GM12878 (cell line): ENCODE measurements around the gene VWA8. TPM values are rescaled to one million over a fixed set of nuclear protein-coding genes. Genes with fewer than 3 reads are reported as not detected.

Experiments used
- ATAC-seq: fragments of 200-7000 bp; cut with Tn5 transposase; 3 replicates; pipeline ENCODE4 v1.9.1; 2020; ENCODE audit warnings: mild to moderate bottlenecking, moderate library complexity
- BruUV-seq: library from RNA; stranded (reverse); fragments of 400-500 nt; replicated peaks from 2 replicates; lab custom pipeline; 2021; lab: Mats Ljungman, UMichigan
- CTCF ChIA-PET: fragments of 300-600 bp; sonication (Branson Sonifier 250); formaldehyde crosslinking; extraction: SDS; loops from one replicate; lab custom pipeline; 2021; ENCODE audit warnings: inconsistent platforms; lab: Yijun Ruan, JAX
- POLR2A ChIA-PET: fragments of 350-600 bp; formaldehyde crosslinking; extraction: SDS; loops from one replicate; lab custom pipeline; 2021; ENCODE audit warnings: inconsistent platforms; lab: Charles Lee
- RAD21 ChIA-PET: fragments of 300-600 bp; sonication (Branson Sonifier 250); formaldehyde crosslinking; loops from one replicate; lab custom pipeline; 2023; ENCODE audit warnings: antibody characterized with exemption; ENCODE audit not compliant: unreplicated experiment; lab: Charles Lee
- SMC1A ChIA-PET: fragments of 300-600 bp; sonication (Branson Sonifier 250); formaldehyde crosslinking; loops from one replicate; lab custom pipeline; 2023; ENCODE audit not compliant: unreplicated experiment, uncharacterized antibody; lab: Charles Lee
- DNase-seq: peaks from one replicate; pipeline ENCODE4 v3.0.0-alpha.2; 2011; ENCODE audit warnings: low read depth, low spot score
- FAIRE-seq: peaks from 3 replicates; lab custom pipeline; 2011; peaks lifted over from hg19 to GRCh38; lab: Jason Lieb, UNC
- H2AFZ ChIP-seq: 2 replicates; pipeline ENCODE4 v1.6.0; 2011; ENCODE audit warnings: low read depth, low read length, control low read depth; ENCODE audit not compliant: control insufficient read depth
- H3K27ac ChIP-seq: 2 replicates; pipeline ENCODE4 v1.5.1; 2011; ENCODE audit warnings: control low read depth; ENCODE audit not compliant: control insufficient read depth, insufficient read depth
- H3K27me3 ChIP-seq, 2 experiments: replicated peaks in 1 of 2; 2 replicates each; pipeline versions ENCODE4 v1.6.0 to v1.6.1; 2011; ENCODE audit warnings: low read length in 1 of 2; ENCODE audit not compliant: control insufficient read depth in 2 of 2, insufficient read depth in 2 of 2
- H3K36me3 ChIP-seq, 2 experiments: 2 replicates each; pipeline ENCODE4 v1.5.1; 2011; ENCODE audit warnings: low read length in 1 of 2; ENCODE audit not compliant: control insufficient read depth in 2 of 2, insufficient read depth in 2 of 2
- H3K4me1 ChIP-seq: 2 replicates; pipeline ENCODE4 v1.6.1; 2011; ENCODE audit warnings: mild to moderate bottlenecking, low read length, moderate library complexity, mixed read lengths; ENCODE audit not compliant: control insufficient read depth, insufficient read depth
- H3K4me2 ChIP-seq: 2 replicates; pipeline ENCODE4 v1.6.0; 2011; ENCODE audit warnings: control low read depth; ENCODE audit not compliant: control insufficient read depth, insufficient read depth
- H3K4me3 ChIP-seq: fragments of 200-600 bp; sonication (generic); 2 replicates; pipeline ENCODE4 v1.5.1; 2016
- H3K79me2 ChIP-seq: 2 replicates; pipeline ENCODE4 v1.6.0; 2011; ENCODE audit warnings: low read length; ENCODE audit not compliant: control insufficient read depth, insufficient read depth
- H3K9ac ChIP-seq: 2 replicates; pipeline ENCODE4 v1.8.0; 2011; ENCODE audit warnings: low read length, control low read depth, mixed read lengths; ENCODE audit not compliant: control insufficient read depth, insufficient read depth
- H3K9me3 ChIP-seq: replicated peaks from 3 replicates; pipeline ENCODE4 v1.5.1; 2011; ENCODE audit warnings: mild to moderate bottlenecking, low read length; ENCODE audit not compliant: control insufficient read depth, insufficient read depth
- H4K20me1 ChIP-seq: 2 replicates; pipeline ENCODE4 v1.6.0; 2011; ENCODE audit not compliant: control insufficient read depth, insufficient read depth
- E2F8 ChIP-seq: fragments of 450-650 bp; IDR thresholded peaks from 2 replicates; pipeline ENCODE4 v1.6.1; 2018; ENCODE audit warnings: mild to moderate bottlenecking, low read depth, moderate library complexity; ENCODE audit not compliant: partially characterized antibody
- MAX ChIP-seq: IDR thresholded peaks from 2 replicates; pipeline ENCODE4 v1.6.1; 2012; ENCODE audit warnings: low read depth, low read length, improper control_type of control experiment
- NFYB ChIP-seq: IDR thresholded peaks from 2 replicates; pipeline ENCODE4 v1.6.1; 2011; ENCODE audit warnings: low read depth, mild to moderate bottlenecking, low read length, improper control_type of control experiment, moderate library complexity; ENCODE audit not compliant: insufficient read depth
- PKNOX1 ChIP-seq: fragments of 450-650 bp; IDR thresholded peaks from 2 replicates; pipeline ENCODE4 v1.6.1; 2016; ENCODE audit warnings: mild to moderate bottlenecking
- RFX5 ChIP-seq: IDR thresholded peaks from 2 replicates; pipeline ENCODE4 v1.6.1; 2011; ENCODE audit warnings: low read depth, low read length, improper control_type of control experiment
- RUNX3 ChIP-seq: IDR thresholded peaks from 2 replicates; pipeline ENCODE4 v1.6.1; 2012; ENCODE audit warnings: low read length, inconsistent platforms
- SKIL ChIP-seq: fragments of 450-650 bp; IDR thresholded peaks from 2 replicates; pipeline ENCODE4 v1.6.1; 2017; ENCODE audit warnings: mild to moderate bottlenecking, low read depth, inconsistent platforms; ENCODE audit not compliant: poor library complexity, severe bottlenecking
- SPI1 ChIP-seq: IDR thresholded peaks from 2 replicates; pipeline ENCODE4 v1.6.1; 2011; ENCODE audit warnings: low read depth, mild to moderate bottlenecking, low read length, moderate library complexity, borderline replicate concordance; ENCODE audit not compliant: insufficient read depth
- SUPT20H ChIP-seq: IDR thresholded peaks from 2 replicates; pipeline ENCODE4 v1.6.1; 2011; ENCODE audit warnings: low read depth, mild to moderate bottlenecking, low read length, moderate library complexity, borderline replicate concordance; ENCODE audit not compliant: control insufficient read depth
- YY1 ChIP-seq: IDR thresholded peaks from 2 replicates; pipeline ENCODE4 v1.6.1; 2011; ENCODE audit warnings: low read depth, mild to moderate bottlenecking, low read length
- ZBTB40 ChIP-seq: fragments of 450-650 bp; IDR thresholded peaks from 2 replicates; pipeline ENCODE4 v1.6.1; 2016; ENCODE audit warnings: mild to moderate bottlenecking, moderate library complexity, borderline replicate concordance
- whole genome bisulfite sequencing: methylation state at CpG from one replicate; pipeline ENCODE4 v1.1.6; 2016; ENCODE audit warnings: low lambda C conversion rate; ENCODE audit not compliant: insufficient replicate concordance, insufficient coverage; ENCODE audit errors: missing lambda C conversion rate; 5-methylcytosine and 5-hydroxymethylcytosine counted together
- in situ Hi-C: fragments of 300-500 bp; cut with MboI; formaldehyde crosslinking; loops from 9 replicates; pipeline ENCODE4 v1.14.3; 2018; ENCODE audit warnings: mixed read lengths
- intact Hi-C: fragments of 100-400 bp; cut with micrococcal nuclease; formaldehyde crosslinking; loops from one replicate; pipeline ENCODE4 v1.14.2; 2022; ENCODE audit not compliant: unreplicated experiment
- polyA plus RNA-seq, 11 experiments: library from polyadenylated mRNA; depleted of rRNA in 4 of 11; unstranded in 6 of 11; stranded (reverse) in 5 of 11; fragments of >200 nt; fragmentation: Nextera tagmentation in 4 of 11; fragmentation: Illumina TruSeq in 1 of 11; extraction: Ambion mirVana in 4 of 11; extraction: Trizol in 1 of 11; gene quantifications; 1 replicate in 1 of 11; 2 replicates in 10 of 11; pipeline versions ENCODE4 v1.2.1 to v1.2.3, GENCODE V29; 2011 to 2016; ENCODE audit warnings: inconsistent platforms in 2 of 11, missing spikeins in 2 of 11, low read depth in 1 of 11
- total RNA-seq, 4 experiments: library from RNA; depleted of rRNA in 3 of 4; stranded (reverse); fragments of >200 nt in 3 of 4; fragmentation: Illumina TruSeq in 1 of 4; extraction: Trizol in 1 of 4; gene quantifications; 2 replicates each; pipeline versions ENCODE4 v1.2.1 to v1.2.3, GENCODE V29; 2013 to 2021

VWA8 gene
- total and polyA plus RNA-seq, 10 of the 15 experiments (the other 5 are each of a cell fraction or from before 2014, with no cell fraction given): 3.0 to 21.8 (median 13.5) TPM

- ChIA-PET SMC1A (interaction anchor here (1.2 to 1.5 kb wide), 2 partner anchors 10 to 52 kb away, joined by 3 read pairs; no protein-coding TSS in a partner anchor), CTCF (no interaction called here), RAD21 (no interaction called here), POLR2A (no interaction called here)
- WGBS: 100% methylated on average over 1 of the region's 1 CpG
- no peaks in the 10 kb centered on the region for H3K27me3 ChIP-seq
- no peak for DNase-seq
- no TSS peak for BruUV-seq
- no peaks in the 10 kb centered on the region for H4K20me1 ChIP-seq
- H3K4me3 ChIP-seq: no peak overlapping the region
- H2AFZ ChIP-seq: no peak overlapping the region
- in situ Hi-C loops (no loop called here), intact Hi-C loops (no loop called here)
- no peak overlapping the region for H3K9ac ChIP-seq
- no peaks in the 10 kb centered on the region for H3K79me2 ChIP-seq
- TF ChIP-seq E2F8 (no peak), PKNOX1 (no peak), RUNX3 (no peak), SUPT20H (no peak), SPI1 (no peak), MAX (no peak), SKIL (no peak), ZBTB40 (no peak), RFX5 (no peak), NFYB (no peak), YY1 (no peak)
- H3K27ac ChIP-seq: no peak overlapping the region
- H3K36me3 ChIP-seq: peaks cover 0 to 8% of the 10 kb centered on the region in 2 experiments; a peak in 1 of 4 replicates
- no peak overlapping the region for H3K4me2 ChIP-seq
- peaks cover 23% of the 10 kb centered on the region for H3K4me1 ChIP-seq
- peaks cover 2% of the 10 kb centered on the region; the same call in 2 of the 3 replicates for H3K9me3 ChIP-seq
- ATAC-seq: no peak
- FAIRE-seq: no peak
Observed at GRCh38 chr13:41809962-41810361, 150.9 kb downstream of the VWA8 start.
